GM21737 (cell line): Measurements from ENCODE around the gene DDRGK1.

Source experiments
- ATAC-seq: cut with Tn5 transposase; IDR thresholded peaks from one replicate; pipeline ENCODE4 v1.9.1; 2021; ENCODE audit warnings: mild to moderate bottlenecking, moderate library complexity; ENCODE audit not compliant: unreplicated experiment

DDRGK1 gene

GRCh38 chr20:3235666-3236324, 31.3 kb upstream of the DDRGK1 start:
- no peak for ATAC-seq

GRCh38 chr20:3233991-3234498, 29.6 kb upstream of the DDRGK1 start:
- no peak for ATAC-seq

GRCh38 chr20:3233131-3233990, 28.9 kb upstream of the DDRGK1 start:
- no peak for ATAC-seq

GRCh38 chr20:3231889-3232588, 27.6 kb upstream of the DDRGK1 start:
- no peak for ATAC-seq

- no peak for ATAC-seq
These were observed 26.6 kb upstream of the DDRGK1 start for GRCh38 chr20:3231116-3231515.

DNA sequence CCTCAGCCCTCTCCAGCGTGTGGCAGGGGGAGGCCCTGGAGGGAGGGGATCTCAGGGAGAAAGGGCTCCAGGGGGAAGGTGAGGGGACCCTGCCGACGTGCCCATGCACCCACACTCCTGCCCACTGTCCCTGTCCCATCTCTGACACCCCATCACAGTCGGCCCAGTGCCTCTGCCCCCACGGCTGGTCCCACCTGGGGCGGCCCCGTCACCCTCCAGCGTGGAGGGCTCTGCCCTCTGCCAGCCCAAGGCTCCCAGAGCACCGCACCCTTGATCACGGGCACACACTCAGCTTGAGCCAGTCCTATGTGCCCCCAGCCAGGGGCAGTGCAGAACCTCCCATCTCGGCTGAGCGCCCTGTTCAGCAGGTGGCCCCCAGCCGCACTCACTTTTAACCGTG, 25.3 kb upstream of the DDRGK1 start:
- ATAC-seq, result no peak

DNA sequence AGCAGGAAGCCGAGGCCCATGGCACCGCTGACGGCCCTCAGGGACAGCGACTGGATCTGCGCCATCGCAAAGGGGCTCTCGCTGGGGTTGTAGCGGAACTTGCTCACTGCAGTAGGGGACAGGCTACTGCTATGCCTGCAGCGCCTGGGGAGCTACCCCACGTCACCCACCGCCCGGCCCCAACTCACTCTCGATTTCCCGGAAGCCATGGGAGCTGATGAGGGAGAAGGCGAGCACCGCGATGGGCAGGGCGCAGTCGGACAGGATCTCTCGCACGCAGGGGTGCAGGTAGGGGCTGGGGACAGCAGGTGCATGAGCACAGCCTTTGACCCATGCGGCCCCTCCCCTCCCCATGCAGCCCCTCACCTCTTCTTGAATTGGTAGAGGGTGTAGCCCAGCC, 24.7 kb upstream of the DDRGK1 start:
- ATAC-seq, result no peak

- no peak for ATAC-seq
These were observed 24.2 kb upstream of the DDRGK1 start for GRCh38 chr20:3228750-3229032.

- no peak for ATAC-seq
These were observed 23.7 kb upstream of the DDRGK1 start for GRCh38 chr20:3227936-3228749.

DNA sequence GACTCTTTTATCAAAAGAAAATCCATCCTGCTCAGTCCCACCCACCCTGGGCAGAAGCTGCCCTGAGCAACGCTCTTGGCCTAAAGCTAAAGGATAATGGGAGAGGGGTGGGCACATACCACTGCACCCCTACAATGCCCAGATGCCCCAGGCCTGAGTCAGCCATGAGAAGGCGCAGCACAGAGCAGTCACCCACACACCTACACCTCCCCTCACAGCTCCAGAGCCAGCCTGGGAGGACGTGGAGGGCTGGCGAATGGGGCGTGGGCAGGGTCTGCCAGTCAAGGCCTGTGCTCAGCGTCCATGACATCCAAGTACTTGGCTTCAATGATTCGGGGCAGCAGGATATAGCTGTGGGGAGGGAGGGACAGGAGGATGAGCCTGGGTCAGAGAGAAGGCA, 23.0 kb upstream of the DDRGK1 start:
- ATAC-seq, result no peak

DNA sequence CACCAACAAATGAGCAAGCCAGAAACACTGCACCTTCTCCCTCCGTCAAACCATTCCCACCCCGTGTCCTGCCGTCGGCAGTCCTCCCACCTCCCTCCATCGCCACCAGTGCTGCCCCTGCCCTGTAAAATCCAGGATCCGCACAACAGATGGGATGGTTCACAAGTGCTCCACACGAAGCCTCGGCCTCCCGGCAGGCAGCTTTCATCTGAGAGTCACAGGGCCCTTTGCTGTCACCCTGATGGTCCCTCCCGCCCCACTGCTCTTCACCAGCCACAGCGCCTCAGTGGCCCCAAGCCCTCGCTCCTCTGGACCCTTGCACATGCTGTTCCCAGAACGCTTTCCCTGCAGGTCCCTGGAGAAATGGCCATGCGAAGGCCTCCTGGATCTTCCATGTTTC, 22.4 kb upstream of the DDRGK1 start:
- ATAC-seq, result no peak

- no peak for ATAC-seq
These were observed 21.6 kb upstream of the DDRGK1 start for GRCh38 chr20:3226093-3226492.

DNA sequence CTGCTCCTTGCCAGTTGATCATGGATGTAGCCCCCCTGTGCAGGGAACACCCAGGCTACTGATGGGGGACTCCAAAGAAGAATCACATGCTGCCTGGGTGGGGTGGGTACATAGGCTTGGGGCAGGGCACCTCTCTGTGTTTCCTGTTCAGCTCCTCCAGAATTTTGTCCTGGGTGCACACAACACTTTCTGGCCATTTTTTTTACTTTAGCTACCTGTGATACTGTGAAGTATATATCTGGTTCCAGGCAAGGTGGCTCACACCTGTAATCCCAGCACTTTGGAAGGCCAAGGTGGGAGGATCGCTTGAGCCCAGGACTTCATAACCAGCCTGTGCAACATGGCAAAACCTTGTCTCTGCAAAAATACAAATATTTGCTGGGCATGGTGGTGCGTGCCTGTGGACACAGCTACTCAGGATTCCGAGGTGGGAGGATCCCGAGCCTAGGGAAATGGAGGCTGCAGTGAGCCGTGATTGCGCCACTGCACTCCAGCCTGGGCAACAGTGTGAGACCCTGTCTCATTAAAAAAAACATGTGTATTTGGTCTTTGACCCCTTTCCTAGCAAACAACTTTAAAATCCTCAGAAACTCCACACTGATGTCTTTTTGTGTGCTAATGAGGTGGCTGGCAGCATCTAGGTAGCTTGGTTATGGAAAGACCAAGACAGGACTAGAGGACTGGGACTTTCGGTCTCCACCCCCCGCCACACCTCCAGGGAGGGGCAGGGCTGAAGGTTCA, 20.4 kb upstream of the DDRGK1 start:
- ATAC-seq, result no peak

DNA sequence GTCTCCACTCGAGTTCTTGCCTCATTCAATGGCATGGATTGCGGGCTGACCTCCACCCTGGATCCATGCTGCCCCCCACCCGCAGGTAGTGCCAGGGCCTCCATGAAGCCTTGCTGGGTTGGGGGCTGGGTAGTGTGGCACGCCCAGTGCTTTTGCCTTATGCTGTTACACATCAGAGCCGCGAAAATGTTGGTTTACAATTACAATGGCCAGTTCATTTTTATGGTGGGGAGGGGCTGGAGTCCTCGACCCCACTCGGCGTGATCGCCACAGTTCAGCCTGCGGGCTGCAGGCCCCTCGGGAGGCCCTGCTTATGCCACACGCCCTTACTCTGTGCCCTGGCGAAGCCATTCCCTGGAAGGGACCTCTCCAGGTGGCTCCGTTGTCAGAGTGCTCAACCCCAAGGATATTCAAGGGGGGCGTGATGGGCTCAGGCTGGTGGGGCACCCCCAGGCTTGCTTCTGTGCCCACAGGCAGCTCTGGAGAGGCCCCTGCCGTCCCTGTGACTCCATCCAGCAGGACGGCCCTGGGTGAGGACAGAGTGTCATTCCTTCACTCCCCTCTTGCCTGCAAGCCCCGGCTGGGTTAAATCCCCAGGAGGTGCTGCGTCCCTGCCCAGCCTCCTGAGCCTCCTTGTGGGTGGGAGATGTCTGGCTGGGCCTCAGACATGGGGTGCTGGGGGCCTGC, 19.7 kb upstream of the DDRGK1 start:
- ATAC-seq, result no peak

DNA sequence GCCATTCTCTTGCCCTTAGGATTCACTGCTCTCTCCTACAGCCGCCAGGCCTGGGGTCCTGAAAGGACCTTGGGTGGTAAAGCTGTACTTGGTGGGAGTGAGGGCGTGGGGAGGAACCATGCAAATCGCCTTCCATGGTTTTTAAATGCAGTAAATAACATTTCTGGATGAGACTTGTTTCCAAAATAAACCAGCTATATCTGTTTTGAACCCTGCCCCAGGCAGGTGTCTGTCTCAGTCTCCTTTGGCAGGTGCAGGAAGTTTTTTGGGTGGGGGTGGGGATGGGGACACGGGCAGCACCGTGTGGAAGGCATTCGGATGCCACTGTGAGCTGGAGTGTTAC, 19.1 kb upstream of the DDRGK1 start:
- ATAC-seq, result no peak

GRCh38 chr20:3222635-3223600, 18.4 kb upstream of the DDRGK1 start:
- ATAC-seq, result peak; percentile 70

- no peak for ATAC-seq
These were observed 17.1 kb upstream of the DDRGK1 start for GRCh38 chr20:3221398-3222226.
